IPS DF 6.9 (cell line): ENCODE data around the gene PRDX2.

Source experiments
- DNase-seq: peaks from one replicate; pipeline ENCODE4 v3.0.0-alpha.2; 2013; ENCODE audit warnings: low read depth, low spot score
- H3K27ac ChIP-seq: one replicate; pipeline ENCODE4 v1.5.1; 2013; ENCODE audit warnings: low read length, control low read depth
- H3K27me3 ChIP-seq: 2 replicates; pipeline ENCODE4 v1.6.1; 2013; ENCODE audit warnings: mild to moderate bottlenecking, low read length; ENCODE audit not compliant: control insufficient read depth, insufficient read depth
- H3K36me3 ChIP-seq: 2 replicates; pipeline ENCODE4 v1.6.1; 2013; ENCODE audit warnings: low read length; ENCODE audit not compliant: control insufficient read depth, insufficient read depth
- H3K4me1 ChIP-seq: 2 replicates; pipeline ENCODE4 v1.6.1; 2013; ENCODE audit warnings: low read length; ENCODE audit not compliant: control insufficient read depth, insufficient read depth
- H3K4me3 ChIP-seq: 2 replicates; pipeline ENCODE4 v1.5.1; 2013; ENCODE audit warnings: mild to moderate bottlenecking, low read length
- H3K9me3 ChIP-seq: 2 replicates; pipeline ENCODE4 v1.6.1; 2013; ENCODE audit warnings: low read length, inconsistent platforms; ENCODE audit not compliant: control insufficient read depth, insufficient read depth
- WGBS: extraction: QIAGEN DNeasy Blood & Tissue Kit; methylation state at CpG from one replicate; pipeline ENCODE4 v1.1.7; 2013; ENCODE audit warnings: mixed read lengths, missing lambda C conversion rate; ENCODE audit not compliant: insufficient read length, insufficient coverage; 5-methylcytosine and 5-hydroxymethylcytosine counted together

The PRDX2 gene

DNA sequence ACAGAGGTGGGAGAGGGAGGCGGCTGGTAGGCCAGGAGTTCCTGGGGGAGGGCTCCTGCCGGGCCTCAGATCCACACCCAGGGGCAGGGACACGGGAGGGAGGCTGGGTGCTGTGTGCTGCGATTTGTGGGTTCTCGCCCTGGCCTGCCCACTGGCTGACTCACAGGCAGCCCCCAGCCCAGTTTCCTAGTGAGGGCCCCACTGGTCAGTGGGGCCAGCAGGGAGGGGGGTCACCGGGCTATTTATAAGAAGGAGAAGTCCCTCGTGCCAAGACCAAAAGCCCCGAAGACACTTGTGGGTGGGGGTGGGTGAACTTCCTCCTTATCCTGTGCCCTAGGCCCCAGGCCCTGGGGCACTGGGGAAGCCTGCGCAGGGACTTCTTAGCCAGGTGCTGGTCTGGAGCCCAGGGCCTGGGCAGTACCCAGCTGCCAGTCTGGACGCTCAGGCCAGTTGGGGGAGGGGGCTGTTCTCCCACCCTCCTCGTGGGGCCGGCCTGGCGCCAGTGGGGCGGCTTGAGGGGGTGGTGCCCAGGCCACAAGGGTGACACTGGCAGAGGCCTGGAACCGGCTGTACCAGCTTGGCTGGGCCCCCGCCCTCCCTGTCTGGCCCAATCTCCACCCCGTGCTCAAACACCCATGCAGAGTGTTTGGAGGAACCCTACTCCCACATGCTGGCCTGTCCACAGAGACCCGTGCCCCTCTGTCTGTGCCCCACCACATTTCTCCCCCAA is 15.3 kb downstream of the PRDX2 start:
- WGBS, result no CpG with 5 or more reads among the region's 18 CpGs
- Histone ChIP-seq H3K27me3 (no peaks in the 10 kb centered on the region), H3K4me3 (no peak overlapping the region), H3K9me3 (no peaks in the 10 kb centered on the region), H3K36me3 (no peaks in the 10 kb centered on the region; the same call in 1 of the 2 replicates), H3K4me1 (peaks cover 17% of the 10 kb centered on the region), H3K27ac (no peak overlapping the region)
- DNase-seq, result no peak

- Histone ChIP-seq H3K27me3 (no peaks in the 10 kb centered on the region), H3K4me1 (peaks cover 17% of the 10 kb centered on the region), H3K4me3 (no peak overlapping the region), H3K36me3 (no peaks in the 10 kb centered on the region; the same call in 1 of the 2 replicates), H3K9me3 (no peaks in the 10 kb centered on the region), H3K27ac (no peak overlapping the region)
- DNase-seq, result no peak
- no CpG with 5 or more reads among the region's 4 CpGs for WGBS
Measured at GRCh38 chr19:12785431-12786031, 16.1 kb downstream of the PRDX2 start.

- Histone ChIP-seq H3K36me3 (no peaks in the 10 kb centered on the region; the same call in 1 of the 2 replicates), H3K4me3 (no peak overlapping the region), H3K9me3 (no peaks in the 10 kb centered on the region), H3K27me3 (no peaks in the 10 kb centered on the region), H3K4me1 (peaks cover 17% of the 10 kb centered on the region), H3K27ac (no peak overlapping the region)
- DNase-seq, result no peak
- WGBS, result no CpG with 5 or more reads among the region's 5 CpGs
Measured at GRCh38 chr19:12784871-12785430, 16.6 kb downstream of the PRDX2 start.

DNA sequence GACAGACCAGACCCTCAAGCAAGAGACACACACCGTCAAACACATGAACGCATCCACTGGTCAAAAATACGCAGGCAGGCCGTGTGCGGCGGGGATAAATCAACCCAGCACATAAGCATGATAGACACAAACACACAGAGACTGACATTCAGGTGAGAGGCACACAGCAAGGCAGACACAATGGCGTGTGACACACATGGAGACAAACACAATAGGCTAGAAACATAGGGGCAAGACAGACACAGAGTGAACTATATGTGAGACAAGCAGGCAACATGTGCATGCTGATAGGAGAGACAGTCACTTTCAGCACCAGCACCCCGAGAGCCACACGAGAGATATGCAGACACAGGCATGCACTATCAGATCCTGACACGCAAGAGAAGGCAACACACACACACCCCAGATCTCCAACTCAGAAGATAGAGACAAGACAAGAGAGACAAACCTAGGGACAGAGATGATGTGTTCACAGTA is 17.2 kb downstream of the PRDX2 start:
- peaks cover 18% of the 10 kb centered on the region for H3K4me1 ChIP-seq
- no CpG with 5 or more reads among the region's 10 CpGs for WGBS
- no peaks in the 10 kb centered on the region for H3K27me3 ChIP-seq
- H3K36me3 ChIP-seq, result no peaks in the 10 kb centered on the region; the same call in 1 of the 2 replicates
- H3K27ac ChIP-seq, result no peak overlapping the region
- no peaks in the 10 kb centered on the region for H3K9me3 ChIP-seq
- DNase-seq, result no peak
- no peak overlapping the region for H3K4me3 ChIP-seq

DNA sequence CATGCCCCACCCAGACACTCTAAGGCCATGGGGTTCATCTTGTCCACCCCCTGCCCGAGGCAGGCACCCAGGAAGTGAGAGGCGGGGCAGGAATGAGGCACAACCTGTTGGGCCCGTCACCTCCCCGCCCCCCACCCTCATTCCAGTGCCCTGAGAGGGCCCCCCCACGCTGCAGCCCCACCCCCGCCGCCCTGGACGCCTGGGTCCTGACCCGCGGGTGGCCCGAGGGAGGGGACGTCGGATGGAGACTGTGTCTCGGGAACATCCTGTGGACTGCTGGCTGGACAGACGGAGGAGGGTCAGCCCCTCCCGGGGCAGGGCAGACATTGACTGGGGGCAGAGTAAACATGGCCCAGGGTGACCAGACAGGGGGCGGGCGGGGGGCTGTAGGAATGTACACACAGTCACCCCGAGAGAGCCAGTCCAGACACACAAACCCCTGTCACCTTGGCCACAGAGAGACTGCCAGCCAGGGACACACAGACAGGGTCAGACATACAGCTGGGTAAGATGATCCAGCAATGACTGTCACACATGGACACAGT is 17.7 kb downstream of the PRDX2 start:
- no peak overlapping the region for H3K4me3 ChIP-seq
- H3K9me3 ChIP-seq, result no peaks in the 10 kb centered on the region
- WGBS, result no CpG with 5 or more reads among the region's 19 CpGs
- no peaks in the 10 kb centered on the region for H3K27me3 ChIP-seq
- H3K27ac ChIP-seq, result no peak overlapping the region
- DNase-seq, result no peak
- H3K36me3 ChIP-seq, result no peaks in the 10 kb centered on the region; the same call in 1 of the 2 replicates
- H3K4me1 ChIP-seq, result peaks cover 18% of the 10 kb centered on the region

- no CpG with 5 or more reads among the region's 16 CpGs for WGBS
- peak overlapping the region; percentile 43; the same call in 1 of the 2 replicates for H3K4me3 ChIP-seq
Measured at GRCh38 chr19:12783291-12783848, 18.2 kb downstream of the PRDX2 start.

DNA sequence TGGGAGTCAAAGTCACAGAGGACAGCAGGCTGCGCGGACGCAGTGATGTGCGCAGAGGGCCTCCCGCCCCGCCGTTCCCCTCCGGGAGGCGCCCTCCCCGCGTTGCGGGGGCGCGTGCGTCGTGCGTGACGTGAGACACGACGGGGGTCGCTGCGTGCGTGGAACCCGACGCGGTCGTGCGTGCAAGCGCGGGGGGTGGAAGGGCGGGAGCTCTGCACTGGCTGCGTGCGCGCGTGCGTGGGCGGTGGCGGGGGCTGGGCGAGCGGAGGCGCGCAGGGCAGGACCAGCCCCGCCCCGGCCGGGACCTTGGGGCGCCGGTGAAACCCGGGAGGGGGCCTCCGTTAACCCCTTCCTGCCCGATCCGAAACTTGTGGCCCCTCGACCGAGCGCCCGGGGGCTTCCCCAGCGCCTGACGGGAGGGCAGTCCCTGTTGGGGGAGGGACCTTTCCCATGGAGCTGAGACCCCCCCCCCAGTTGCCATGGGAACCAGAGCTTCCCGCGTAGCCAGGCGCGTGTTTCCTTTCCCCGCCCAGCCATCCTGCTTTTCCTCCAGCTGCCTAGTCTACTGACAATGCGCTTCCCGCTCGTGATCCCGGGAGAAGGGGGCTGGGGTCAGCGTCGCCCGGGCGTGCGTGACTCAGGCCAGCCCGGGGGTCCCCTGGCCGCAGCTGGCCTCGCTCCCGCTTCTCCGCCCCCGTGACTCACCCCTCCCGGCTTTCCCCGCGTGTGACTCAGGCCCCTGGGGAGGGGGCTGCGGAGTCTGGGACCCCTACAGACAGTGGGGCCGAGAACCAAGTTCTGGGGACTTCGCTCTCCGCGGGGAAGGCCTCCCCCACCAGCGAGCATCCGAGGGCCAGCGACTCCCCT is 18.9 kb downstream of the PRDX2 start:
- Histone ChIP-seq H3K4me3 (peak overlapping the region; percentile 43), H3K36me3 (no peaks in the 10 kb centered on the region; the same call in 1 of the 2 replicates), H3K9me3 (no peaks in the 10 kb centered on the region), H3K27ac (no peak overlapping the region), H3K4me1 (peaks cover 13% of the 10 kb centered on the region; the same call in 1 of the 2 replicates), H3K27me3 (no peaks in the 10 kb centered on the region)
- no CpG with 5 or more reads among the region's 88 CpGs for WGBS
- no peak for DNase-seq

More at GRCh38 chr19:12783291-12783848, 18.2 kb downstream of the PRDX2 start:
- Histone ChIP-seq H3K4me1 (peaks cover 14% of the 10 kb centered on the region), H3K36me3 (no peaks in the 10 kb centered on the region; the same call in 1 of the 2 replicates), H3K27ac (no peak overlapping the region), H3K27me3 (no peaks in the 10 kb centered on the region), H3K9me3 (no peaks in the 10 kb centered on the region)
- no peak for DNase-seq

- Histone ChIP-seq H3K36me3 (no peaks in the 10 kb centered on the region; the same call in 1 of the 2 replicates), H3K9me3 (no peaks in the 10 kb centered on the region), H3K4me1 (peaks cover 14% of the 10 kb centered on the region; the same call in 1 of the 2 replicates), H3K27me3 (no peaks in the 10 kb centered on the region), H3K27ac (no peak overlapping the region), H3K4me3 (peak overlapping the region; percentile 43; the same call in 1 of the 2 replicates)
- DNase-seq, result no peak
- no CpG with 5 or more reads among the region's 12 CpGs for WGBS
Measured at GRCh38 chr19:12782174-12782423, 19.5 kb downstream of the PRDX2 start.

GRCh38 chr19:12779162-12779993 is 22.2 kb downstream of the PRDX2 start:
- Histone ChIP-seq H3K27me3 (no peaks in the 10 kb centered on the region), H3K4me3 (no peak overlapping the region), H3K9me3 (no peaks in the 10 kb centered on the region), H3K4me1 (peaks cover 14% of the 10 kb centered on the region; the same call in 1 of the 2 replicates), H3K36me3 (no peaks in the 10 kb centered on the region; the same call in 1 of the 2 replicates), H3K27ac (no peak overlapping the region)
- DNase-seq, result no peak
- no CpG with 5 or more reads among the region's 15 CpGs for WGBS
